SU-DHL-6 (cell line): ENCODE measurements around the gene XRN2.

Experiments used
- H2AFZ ChIP-seq: fragments of 200-600 bp; sonication (generic); 2 replicates; pipeline ENCODE4 v1.6.1; 2014; ENCODE audit warnings: low read depth, mild to moderate bottlenecking, moderate library complexity, mixed read lengths, antibody characterized with exemption, low read length; ENCODE audit not compliant: severe bottlenecking
- H3F3A ChIP-seq: fragments of 200-600 bp; shearing (Covaris generic); 2 replicates; pipeline ENCODE4 v1.6.0; 2016; ENCODE audit warnings: antibody characterized with exemption, mild to moderate bottlenecking; ENCODE audit not compliant: insufficient read depth
- H3K27ac ChIP-seq: fragments of 200-600 bp; sonication (generic); 2 replicates; pipeline ENCODE4 v1.5.1; 2016; ENCODE audit warnings: low read depth, mild to moderate bottlenecking, low read length, moderate library complexity, mixed read lengths
- H3K27me3 ChIP-seq: fragments of 200-600 bp; sonication (generic), shearing (Covaris generic); 2 replicates; pipeline ENCODE4 v1.6.0; 2014; ENCODE audit warnings: mild to moderate bottlenecking, low read length
- H3K36me3 ChIP-seq: fragments of 200-600 bp; sonication (generic); 2 replicates; pipeline ENCODE4 v1.6.1; 2014; ENCODE audit warnings: mild to moderate bottlenecking, low read length, mixed read lengths
- H3K4me2 ChIP-seq: fragments of 300-600, 200-600 bp; shearing (Covaris generic), sonication (generic); 2 replicates; pipeline ENCODE4 v1.6.0; 2014; ENCODE audit warnings: low read length, low read depth, mild to moderate bottlenecking; ENCODE audit not compliant: poor library complexity, severe bottlenecking
- H3K4me3 ChIP-seq: fragments of 200-600 bp; sonication (generic); 2 replicates; pipeline ENCODE4 v1.5.1; 2014; ENCODE audit warnings: antibody characterized with exemption, low read length, mild to moderate bottlenecking, mixed read lengths; ENCODE audit not compliant: insufficient read depth, poor library complexity, severe bottlenecking
- H3K79me2 ChIP-seq: fragments of 200-600 bp; sonication (generic); 2 replicates; pipeline ENCODE4 v1.6.1; 2014; ENCODE audit warnings: mild to moderate bottlenecking, low read length, moderate library complexity; ENCODE audit not compliant: insufficient read depth
- H3K9ac ChIP-seq: fragments of 200-600 bp; sonication (generic); 2 replicates; pipeline ENCODE4 v1.7.0; 2014; ENCODE audit warnings: mild to moderate bottlenecking, low read length
- H3K9me2 ChIP-seq: fragments of 200-600 bp; sonication (generic); replicated peaks from 2 replicates; pipeline ENCODE4 v1.6.1; 2014; ENCODE audit warnings: low read length; ENCODE audit not compliant: insufficient read depth
- H3K9me3 ChIP-seq: fragments of 200-600 bp; sonication (generic); 2 replicates; pipeline ENCODE4 v1.6.1; 2014; ENCODE audit warnings: low read length, mixed read lengths; ENCODE audit not compliant: insufficient read depth
- H4K20me1 ChIP-seq: fragments of 200-600 bp; sonication (generic); 2 replicates; pipeline ENCODE4 v1.6.1; 2014; ENCODE audit warnings: low read depth, mild to moderate bottlenecking, antibody characterized with exemption, low read length, moderate library complexity, mixed read lengths
- CTCF ChIP-seq: fragments of 200-600 bp; sonication (generic); IDR thresholded peaks from one replicate; pipeline ENCODE4 v1.5.1; 2017; ENCODE audit warnings: antibody characterized with exemption, mild to moderate bottlenecking, low read length, moderate library complexity; ENCODE audit not compliant: insufficient read depth, poor library complexity, severe bottlenecking
- EZH2phosphoT487 ChIP-seq: fragments of 200-600 bp; sonication (generic), shearing (Covaris generic); conservative IDR thresholded peaks from 2 replicates; pipeline ENCODE4 v1.6.1; 2018; ENCODE audit warnings: mild to moderate bottlenecking, antibody characterized with exemption, low read length, moderate library complexity, mixed read lengths

XRN2 gene

GRCh38 chr20:21266191-21266536 lies 37.0 kb upstream of the XRN2 start:
- H3K9me3 ChIP-seq: no peaks in the 10 kb centered on the region
- no peak overlapping the region for H3K27ac ChIP-seq
- no peaks in the 10 kb centered on the region for H3F3A ChIP-seq
- H2AFZ ChIP-seq: no peak overlapping the region
- H3K27me3 ChIP-seq: no peaks in the 10 kb centered on the region
- no peaks in the 10 kb centered on the region for H3K79me2 ChIP-seq
- TF ChIP-seq EZH2phosphoT487 (no peak), CTCF (no peak)
- no peak overlapping the region for H3K4me2 ChIP-seq
- no peaks in the 10 kb centered on the region for H3K9me2 ChIP-seq
- no peaks in the 10 kb centered on the region for H4K20me1 ChIP-seq
- no peak overlapping the region for H3K9ac ChIP-seq
- no peaks in the 10 kb centered on the region for H3K36me3 ChIP-seq
- H3K4me3 ChIP-seq: no peak overlapping the region

DNA sequence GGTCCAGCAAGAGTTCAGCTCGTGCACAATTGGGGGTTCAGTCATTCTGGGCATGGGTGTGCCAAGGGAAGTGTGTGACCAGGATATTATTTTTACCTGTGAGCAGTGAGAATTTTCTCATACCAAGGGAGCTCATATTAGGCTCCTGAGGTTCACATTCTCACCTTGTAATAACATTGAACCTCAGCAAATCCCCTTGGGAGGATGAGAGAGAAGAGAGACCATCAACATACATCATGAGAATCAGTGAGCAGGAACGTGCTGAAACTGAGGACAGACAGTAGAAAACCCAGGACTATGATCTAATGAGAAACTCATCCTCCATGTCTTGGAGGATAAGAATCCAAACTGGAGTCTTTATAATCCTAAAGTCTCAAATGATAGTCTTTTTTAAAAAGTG lies 33.4 kb upstream of the XRN2 start:
- no peak overlapping the region for H3K4me3 ChIP-seq
- H3K27ac ChIP-seq: no peak overlapping the region
- H3K9me2 ChIP-seq: no peaks in the 10 kb centered on the region
- no peak overlapping the region for H3K4me2 ChIP-seq
- no peaks in the 10 kb centered on the region for H3K9me3 ChIP-seq
- no peaks in the 10 kb centered on the region for H3K79me2 ChIP-seq
- no peaks in the 10 kb centered on the region for H3F3A ChIP-seq
- no peak overlapping the region for H3K9ac ChIP-seq
- H3K36me3 ChIP-seq: no peaks in the 10 kb centered on the region
- no peak for TF ChIP-seq EZH2phosphoT487
- no peak for TF ChIP-seq CTCF
- H2AFZ ChIP-seq: no peak overlapping the region
- H4K20me1 ChIP-seq: no peaks in the 10 kb centered on the region
- H3K27me3 ChIP-seq: no peaks in the 10 kb centered on the region

GRCh38 chr20:21270806-21271205 lies 32.3 kb upstream of the XRN2 start:
- Histone ChIP-seq H3K4me2 (no peak overlapping the region), H3K9me3 (no peaks in the 10 kb centered on the region), H3K36me3 (no peaks in the 10 kb centered on the region), H3K27ac (no peak overlapping the region), H3F3A (no peaks in the 10 kb centered on the region), H3K9me2 (no peaks in the 10 kb centered on the region), H3K9ac (no peak overlapping the region), H3K4me3 (no peak overlapping the region), H2AFZ (no peak overlapping the region), H3K79me2 (no peaks in the 10 kb centered on the region), H4K20me1 (no peaks in the 10 kb centered on the region), H3K27me3 (no peaks in the 10 kb centered on the region)
- TF ChIP-seq EZH2phosphoT487: no peak
- TF ChIP-seq CTCF: no peak

GRCh38 chr20:21272279-21272678 lies 30.9 kb upstream of the XRN2 start:
- Histone ChIP-seq H3K27ac (no peak overlapping the region), H2AFZ (no peak overlapping the region), H4K20me1 (no peaks in the 10 kb centered on the region), H3K79me2 (no peaks in the 10 kb centered on the region), H3F3A (no peaks in the 10 kb centered on the region), H3K9ac (no peak overlapping the region), H3K4me2 (no peak overlapping the region), H3K4me3 (no peak overlapping the region), H3K9me2 (no peaks in the 10 kb centered on the region), H3K36me3 (no peaks in the 10 kb centered on the region), H3K9me3 (no peaks in the 10 kb centered on the region), H3K27me3 (no peaks in the 10 kb centered on the region)
- TF ChIP-seq CTCF (no peak), EZH2phosphoT487 (no peak)
